Chondrocyte (in vitro differentiated cells): ENCODE results near the gene C4orf33. TPM values are rescaled to one million over a fixed set of nuclear protein-coding genes. Genes with fewer than 3 reads are reported as not detected.

Experiments
- DNase-seq: peaks from one replicate; pipeline ENCODE4 v3.0.0; 2021; ENCODE audit warnings: mixed read lengths, low spot score
- H3K27ac Mint-ChIP-seq: one replicate; pipeline ENCODE4 v1.8.0; 2021; ENCODE audit warnings: mild to moderate bottlenecking, moderate library complexity, mixed read lengths; ENCODE audit not compliant: unreplicated experiment
- H3K27me3 Mint-ChIP-seq: 2 replicates; pipeline ENCODE4 v1.8.0; 2021; ENCODE audit warnings: low read depth, mixed read lengths
- H3K36me3 Mint-ChIP-seq: 2 replicates; pipeline ENCODE4 v1.8.0; 2021; ENCODE audit warnings: low read depth, mixed read lengths
- H3K4me1 Mint-ChIP-seq: 2 replicates; pipeline ENCODE4 v1.8.0; 2021; ENCODE audit warnings: low read depth, mild to moderate bottlenecking, mixed read lengths
- H3K4me3 Mint-ChIP-seq: one replicate; pipeline ENCODE4 v1.8.0; 2021; ENCODE audit warnings: mild to moderate bottlenecking, moderate library complexity, mixed read lengths; ENCODE audit not compliant: unreplicated experiment
- H3K9me3 Mint-ChIP-seq: 2 replicates; pipeline ENCODE4 v1.8.0; 2021; ENCODE audit warnings: low read depth, mixed read lengths
- CTCF ChIP-seq: fragments of 200-600 bp; sonication (generic); IDR thresholded peaks from 2 replicates; pipeline ENCODE4 v1.5.0; 2021; ENCODE audit warnings: antibody characterized with exemption, mild to moderate bottlenecking, moderate library complexity
- total RNA-seq: library from RNA; stranded (reverse); gene quantifications from 3 replicates; pipeline ENCODE4 v1.2.1, GENCODE V29; 2021

The C4orf33 gene
- total RNA-seq, 1 donor from 2014 or later = 7.9 TPM

GRCh38 chr4:129077326-129077725, 18.6 kb upstream of the C4orf33 start:
- Mint-ChIP-seq H3K27ac (no peak overlapping the region), H3K27me3 (no peaks in the 10 kb centered on the region), H3K9me3 (peaks cover 18% of the 10 kb centered on the region), H3K4me1 (no peaks in the 10 kb centered on the region), H3K36me3 (peaks cover 36% of the 10 kb centered on the region), H3K4me3 (no peak overlapping the region)
- no peak for TF ChIP-seq CTCF
- no peak for DNase-seq

- no peak for DNase-seq
- Mint-ChIP-seq H3K9me3 (peaks cover 16% of the 10 kb centered on the region), H3K4me3 (no peak overlapping the region), H3K36me3 (peaks cover 31% of the 10 kb centered on the region), H3K27ac (no peak overlapping the region), H3K4me1 (no peaks in the 10 kb centered on the region), H3K27me3 (no peaks in the 10 kb centered on the region)
- TF ChIP-seq CTCF = no peak
Measured at GRCh38 chr4:129080129-129080528, 15.8 kb upstream of the C4orf33 start.

GRCh38 chr4:129082302-129082701, 13.7 kb upstream of the C4orf33 start:
- H3K36me3 Mint-ChIP-seq = peaks cover 28% of the 10 kb centered on the region
- peaks cover 20% of the 10 kb centered on the region for H3K9me3 Mint-ChIP-seq
- no peaks in the 10 kb centered on the region for H3K4me1 Mint-ChIP-seq
- no peak for DNase-seq
- no peak overlapping the region for H3K4me3 Mint-ChIP-seq
- H3K27me3 Mint-ChIP-seq = no peaks in the 10 kb centered on the region
- no peak overlapping the region for H3K27ac Mint-ChIP-seq
- TF ChIP-seq CTCF = no peak

- Mint-ChIP-seq H3K4me1 (peaks cover 2% of the 10 kb centered on the region), H3K27ac (no peak overlapping the region), H3K27me3 (no peaks in the 10 kb centered on the region), H3K36me3 (peaks cover 13% of the 10 kb centered on the region), H3K9me3 (peaks cover 13% of the 10 kb centered on the region), H3K4me3 (no peak overlapping the region)
- no peak for TF ChIP-seq CTCF
- no peak for DNase-seq
Measured at GRCh38 chr4:129085472-129085871, 10.5 kb upstream of the C4orf33 start.

GRCh38 chr4:129087516-129087915, 8.4 kb upstream of the C4orf33 start:
- H3K4me3 Mint-ChIP-seq = no peak overlapping the region
- DNase-seq = no peak
- peaks cover 2% of the 10 kb centered on the region for H3K4me1 Mint-ChIP-seq
- H3K9me3 Mint-ChIP-seq = peaks cover 12% of the 10 kb centered on the region
- H3K27me3 Mint-ChIP-seq = no peaks in the 10 kb centered on the region
- no peak for TF ChIP-seq CTCF
- no peak overlapping the region for H3K27ac Mint-ChIP-seq
- peaks cover 3% of the 10 kb centered on the region for H3K36me3 Mint-ChIP-seq
